ENCODE measurements around the gene SVOP.
"Not testable (repeated sequence)": the region's sequence is repeated elsewhere in the genome, so short reads cannot be mapped to it uniquely, and the experiment has no call there.

SVOP gene, protein sequence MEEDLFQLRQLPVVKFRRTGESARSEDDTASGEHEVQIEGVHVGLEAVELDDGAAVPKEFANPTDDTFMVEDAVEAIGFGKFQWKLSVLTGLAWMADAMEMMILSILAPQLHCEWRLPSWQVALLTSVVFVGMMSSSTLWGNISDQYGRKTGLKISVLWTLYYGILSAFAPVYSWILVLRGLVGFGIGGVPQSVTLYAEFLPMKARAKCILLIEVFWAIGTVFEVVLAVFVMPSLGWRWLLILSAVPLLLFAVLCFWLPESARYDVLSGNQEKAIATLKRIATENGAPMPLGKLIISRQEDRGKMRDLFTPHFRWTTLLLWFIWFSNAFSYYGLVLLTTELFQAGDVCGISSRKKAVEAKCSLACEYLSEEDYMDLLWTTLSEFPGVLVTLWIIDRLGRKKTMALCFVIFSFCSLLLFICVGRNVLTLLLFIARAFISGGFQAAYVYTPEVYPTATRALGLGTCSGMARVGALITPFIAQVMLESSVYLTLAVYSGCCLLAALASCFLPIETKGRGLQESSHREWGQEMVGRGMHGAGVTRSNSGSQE

DNA sequence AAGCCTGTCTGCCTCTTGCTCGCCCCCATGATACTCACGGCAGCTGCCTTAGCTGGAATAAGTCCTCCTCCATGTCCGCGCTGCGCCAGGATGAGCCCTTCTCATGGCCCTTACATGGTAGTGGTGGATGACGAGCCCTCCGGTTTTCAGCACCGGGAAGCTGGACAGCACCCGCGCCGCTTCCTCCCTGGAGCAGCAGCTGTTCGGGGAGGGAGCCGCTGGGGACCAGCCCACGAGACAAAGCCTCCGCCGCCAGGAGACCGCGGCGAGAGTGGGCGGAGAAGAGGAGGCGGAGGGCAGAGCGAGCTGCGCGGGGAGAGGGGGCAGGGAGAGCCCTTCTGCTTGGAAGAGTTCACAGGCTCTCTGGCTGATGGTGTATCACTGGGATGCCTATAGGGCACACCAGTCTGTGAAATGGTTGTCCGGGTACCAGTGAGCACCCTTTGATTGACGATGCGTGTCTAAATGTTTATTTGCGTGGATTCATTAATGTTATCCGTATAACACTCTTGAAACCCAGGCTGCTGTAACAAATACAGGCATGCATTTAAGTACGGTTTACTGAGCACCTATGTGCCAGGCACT, at the start of gene SVOP:
SVOP (minus strand) TSS at position 273 of the 585 bp plus-strand sequence; CDS start at position 73, 200 bp downstream.
- peak; percentile 98 for DNase-seq

DNA sequence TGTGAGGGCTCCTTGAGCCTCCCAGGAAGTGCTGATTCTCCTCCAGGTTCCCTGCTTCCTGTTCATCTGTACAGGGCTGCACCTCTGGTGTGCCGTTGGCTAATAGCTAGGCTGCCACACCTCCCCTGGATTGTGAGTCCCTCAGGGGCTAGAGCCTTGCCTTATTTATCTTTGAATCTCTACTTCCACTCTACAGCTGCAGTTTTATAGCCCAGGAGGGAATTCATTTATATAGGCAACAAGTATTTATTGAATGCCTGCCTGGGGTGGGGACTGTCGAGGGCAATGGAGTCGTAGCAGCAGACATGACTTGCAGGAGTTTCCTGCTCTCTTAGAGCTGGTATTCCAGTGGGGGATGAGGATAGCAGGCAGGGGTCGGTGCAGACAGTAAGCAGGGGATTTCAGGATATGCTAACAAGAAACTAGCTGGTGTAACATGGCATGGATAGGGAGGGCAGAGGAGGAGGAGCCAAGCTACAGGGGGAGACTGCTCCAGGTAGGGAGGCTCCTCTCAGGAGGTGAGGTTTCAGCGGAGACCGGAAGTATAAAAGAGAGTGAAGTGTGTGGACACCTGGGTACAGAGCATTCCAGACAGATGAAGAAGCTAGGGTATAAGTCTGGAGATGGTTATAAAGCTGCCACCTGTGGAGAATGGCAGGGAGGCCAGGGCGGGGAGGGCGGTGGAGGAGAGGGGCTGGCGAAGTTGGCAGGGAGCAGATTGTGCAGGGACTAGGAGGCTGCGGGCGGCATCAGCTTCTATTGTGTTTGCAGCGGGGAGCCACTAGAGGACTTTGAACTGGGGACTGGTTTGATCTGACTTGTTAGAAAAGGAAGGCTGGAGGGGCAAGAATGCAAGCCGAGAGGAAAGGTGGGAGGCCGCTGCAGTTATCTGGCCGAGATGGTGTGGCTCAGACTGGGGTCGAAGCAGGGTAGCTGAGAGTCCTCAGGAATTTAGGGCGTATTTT, 48.7 kb upstream of the SVOP start:
- DNase-seq, result no peak

DNA sequence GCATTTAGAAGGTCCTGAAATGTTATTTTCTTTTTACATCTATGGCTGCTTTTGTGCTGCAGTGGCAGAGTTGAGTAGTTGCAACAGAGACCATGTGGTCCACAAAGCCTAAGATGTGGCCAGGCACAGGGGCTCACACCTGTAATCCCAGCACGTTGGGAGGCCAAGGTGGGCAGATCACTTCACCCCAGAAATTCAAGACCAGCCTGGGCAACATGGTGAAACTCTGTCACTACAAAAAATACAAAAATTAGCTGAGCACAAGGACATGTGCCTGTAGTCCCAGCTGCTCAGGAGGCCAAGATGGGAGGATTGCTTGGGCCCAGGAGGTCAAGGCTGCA, 45.0 kb upstream of the SVOP start:
- no peak for DNase-seq

DNA sequence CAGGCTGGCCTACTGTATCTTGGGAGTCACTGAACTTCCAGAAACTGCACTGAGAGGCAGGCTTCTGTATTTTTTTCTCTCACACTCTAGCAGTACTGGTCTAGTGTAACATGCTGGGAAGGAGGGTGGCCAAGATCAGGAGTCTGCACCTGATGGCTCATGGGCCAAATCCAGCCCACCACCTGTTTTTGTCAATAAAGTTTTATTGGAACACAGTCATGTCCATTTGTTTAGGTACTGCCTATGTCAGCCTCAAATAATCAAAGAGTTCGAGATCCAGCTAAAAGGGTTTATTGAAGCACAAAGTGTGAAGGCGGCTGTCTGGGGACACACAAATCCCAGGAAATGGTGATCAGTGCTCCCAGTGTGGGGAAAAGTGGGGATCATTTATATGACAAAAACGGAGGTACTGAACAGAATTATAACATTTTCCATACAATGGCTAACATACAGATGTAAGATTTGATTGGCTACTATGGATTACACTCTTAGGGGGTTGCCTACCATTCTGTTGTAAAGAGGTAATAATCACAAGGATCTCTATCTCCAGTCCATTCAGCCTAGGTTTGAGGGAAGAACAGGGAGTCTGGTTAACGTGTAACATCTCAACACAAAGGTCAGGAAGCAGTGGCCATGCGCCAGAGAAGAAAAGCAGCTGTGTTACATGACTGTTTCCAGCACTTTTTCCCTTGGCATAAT, 44.4 kb upstream of the SVOP start:
- DNase-seq, result peak; percentile 78

DNA sequence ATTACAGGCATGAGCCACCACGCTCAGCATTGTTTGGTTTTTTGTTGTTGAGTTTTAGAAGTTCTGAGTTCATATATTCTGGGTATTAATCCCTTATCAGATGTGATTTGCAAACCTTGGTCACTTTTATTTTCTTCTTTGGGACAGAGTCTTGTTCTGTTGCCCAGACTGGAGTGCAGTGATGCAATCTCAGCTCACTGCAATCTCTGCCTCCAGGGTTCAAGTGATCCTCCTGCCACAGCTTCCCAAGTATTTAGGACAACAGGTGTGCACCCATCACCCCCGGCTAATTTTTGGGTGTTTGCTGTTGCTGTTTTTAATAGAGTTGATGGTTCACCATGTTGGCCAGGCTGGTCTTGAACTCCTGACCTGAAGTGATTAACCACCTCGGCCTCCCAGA, 43.3 kb upstream of the SVOP start:
- DNase-seq, result no peak

DNA sequence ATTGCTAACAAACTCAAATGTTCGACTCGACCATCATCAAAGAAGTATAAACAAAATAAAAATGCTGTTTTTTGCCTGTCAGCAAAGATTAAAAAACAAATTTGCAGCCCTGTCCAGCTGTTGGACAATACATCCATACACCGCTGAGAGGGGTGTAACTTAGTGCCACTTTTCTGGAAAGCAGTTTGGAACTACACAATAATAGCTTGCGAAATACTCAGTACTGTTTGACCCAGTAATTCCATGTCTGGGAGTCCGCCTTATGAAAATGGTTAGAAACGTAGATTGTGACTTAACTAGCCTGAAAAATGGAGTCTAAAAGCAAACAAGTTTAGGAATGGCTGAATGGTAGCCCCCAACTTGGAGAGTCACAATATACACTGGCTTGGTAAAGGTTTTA, 37.9 kb upstream of the SVOP start:
- DNase-seq, result no peak

DNA sequence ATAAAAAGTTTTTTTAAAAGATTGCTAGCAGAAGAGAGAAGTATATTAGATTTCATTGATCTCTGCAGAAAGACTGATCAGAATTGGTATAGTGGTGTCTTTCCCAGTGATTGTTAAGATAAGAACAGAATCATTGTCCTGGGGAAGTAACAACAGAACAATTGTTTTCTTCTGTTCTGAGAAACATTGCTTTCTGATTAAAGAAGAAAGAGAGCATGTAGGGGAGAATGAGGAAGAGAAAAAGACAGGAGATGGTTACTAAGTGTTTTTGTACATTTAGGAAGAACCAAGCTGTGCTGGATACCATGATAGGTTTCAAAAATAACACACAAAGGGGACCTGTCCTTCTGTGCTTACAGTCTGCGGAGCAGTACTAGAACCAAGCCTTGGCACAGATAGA, 36.5 kb upstream of the SVOP start:
- DNase-seq, result no peak

DNA sequence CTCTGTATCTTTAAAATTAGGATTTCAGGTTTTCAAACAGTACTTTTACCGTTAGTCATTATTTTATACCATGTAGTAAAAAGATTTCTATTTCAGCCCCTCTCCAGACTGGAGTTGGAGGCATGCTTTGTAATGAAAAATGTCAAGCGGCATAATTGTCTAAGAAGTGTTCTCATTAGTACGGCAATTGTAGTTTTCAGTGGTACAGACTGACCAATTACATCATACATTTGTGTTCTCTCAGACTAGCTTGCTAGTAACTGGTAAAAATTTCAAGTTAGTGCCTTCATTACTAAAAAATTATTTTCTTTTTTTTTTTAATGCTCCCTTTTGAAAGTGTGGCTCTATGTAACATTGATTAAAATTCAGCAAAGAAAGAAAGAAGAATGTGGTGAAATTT, 36.0 kb upstream of the SVOP start:
- DNase-seq, result no peak

DNA sequence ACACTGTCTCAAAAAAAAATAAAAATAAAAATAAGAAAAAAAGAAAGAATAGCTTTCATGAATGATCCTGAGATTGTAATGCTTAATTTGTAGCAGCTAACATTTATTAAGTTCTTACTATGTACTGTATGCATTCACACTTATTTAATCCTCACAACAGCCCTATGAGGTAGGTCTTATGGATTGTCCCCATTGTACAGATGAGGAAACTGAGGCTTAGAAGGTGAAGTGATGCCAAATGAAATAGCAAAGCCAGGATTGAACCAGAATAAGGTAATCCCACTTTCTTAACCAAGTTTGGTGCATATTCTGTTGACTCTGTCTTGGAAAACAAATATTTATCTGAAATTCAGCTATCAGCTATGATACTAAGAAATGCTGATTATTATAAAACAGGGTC, 33.7 kb upstream of the SVOP start:
- no peak for DNase-seq

DNA sequence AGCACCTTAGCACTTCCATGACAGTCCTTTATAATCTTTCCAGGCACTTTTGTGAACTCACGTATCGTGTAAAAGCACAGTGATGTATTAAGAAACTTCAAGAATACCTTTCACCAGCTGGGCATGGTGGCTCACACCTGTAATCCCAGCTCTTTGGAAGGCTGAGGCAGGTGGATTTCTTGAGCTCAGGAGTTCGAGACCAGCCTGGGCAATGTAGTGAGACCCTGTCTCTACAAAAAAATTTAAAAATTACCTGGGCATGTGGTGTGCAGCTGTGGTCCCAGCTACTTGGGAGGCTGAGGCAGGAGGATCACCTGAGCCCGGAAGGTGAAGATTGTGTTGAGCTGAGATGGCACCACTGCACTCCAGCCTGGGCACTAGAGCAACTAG, 33.3 kb upstream of the SVOP start:
- DNase-seq, result not testable (repeated sequence)

DNA sequence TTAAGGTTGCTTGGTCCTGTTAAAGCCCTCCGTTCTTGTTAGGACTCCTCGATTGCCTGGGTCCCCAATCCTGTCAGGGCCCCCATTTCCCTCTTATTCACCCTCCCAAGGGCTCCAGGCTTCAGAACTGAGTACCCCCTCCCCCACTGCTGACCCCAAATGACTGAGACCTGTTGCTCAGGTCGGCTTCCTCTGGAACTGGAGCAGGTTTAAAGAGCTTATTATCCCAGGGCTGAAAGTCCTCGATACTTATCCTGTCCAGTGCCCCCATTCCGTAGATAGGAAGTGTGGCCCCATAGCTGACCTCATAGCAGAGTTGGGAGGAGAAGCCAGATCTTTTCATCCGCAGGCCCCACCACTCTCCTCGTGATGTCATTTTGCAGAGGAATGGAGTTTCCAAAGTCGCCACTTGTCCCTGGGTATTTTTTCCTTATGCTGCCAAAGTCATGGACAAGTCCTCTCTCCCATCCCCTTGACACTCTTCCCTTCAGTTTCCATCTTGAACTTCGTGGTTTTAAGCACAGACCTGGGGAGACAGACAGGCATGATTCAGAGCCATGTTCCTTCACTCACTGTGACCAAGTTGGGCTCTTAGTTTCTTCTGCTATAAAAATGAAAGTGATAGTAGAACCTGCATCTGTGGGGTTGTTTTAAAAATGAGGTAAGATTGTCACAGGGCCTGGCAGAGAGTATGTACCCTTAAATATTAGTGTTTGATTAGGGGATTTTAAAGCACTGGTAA, 32.7 kb upstream of the SVOP start:
- no peak for DNase-seq

DNA sequence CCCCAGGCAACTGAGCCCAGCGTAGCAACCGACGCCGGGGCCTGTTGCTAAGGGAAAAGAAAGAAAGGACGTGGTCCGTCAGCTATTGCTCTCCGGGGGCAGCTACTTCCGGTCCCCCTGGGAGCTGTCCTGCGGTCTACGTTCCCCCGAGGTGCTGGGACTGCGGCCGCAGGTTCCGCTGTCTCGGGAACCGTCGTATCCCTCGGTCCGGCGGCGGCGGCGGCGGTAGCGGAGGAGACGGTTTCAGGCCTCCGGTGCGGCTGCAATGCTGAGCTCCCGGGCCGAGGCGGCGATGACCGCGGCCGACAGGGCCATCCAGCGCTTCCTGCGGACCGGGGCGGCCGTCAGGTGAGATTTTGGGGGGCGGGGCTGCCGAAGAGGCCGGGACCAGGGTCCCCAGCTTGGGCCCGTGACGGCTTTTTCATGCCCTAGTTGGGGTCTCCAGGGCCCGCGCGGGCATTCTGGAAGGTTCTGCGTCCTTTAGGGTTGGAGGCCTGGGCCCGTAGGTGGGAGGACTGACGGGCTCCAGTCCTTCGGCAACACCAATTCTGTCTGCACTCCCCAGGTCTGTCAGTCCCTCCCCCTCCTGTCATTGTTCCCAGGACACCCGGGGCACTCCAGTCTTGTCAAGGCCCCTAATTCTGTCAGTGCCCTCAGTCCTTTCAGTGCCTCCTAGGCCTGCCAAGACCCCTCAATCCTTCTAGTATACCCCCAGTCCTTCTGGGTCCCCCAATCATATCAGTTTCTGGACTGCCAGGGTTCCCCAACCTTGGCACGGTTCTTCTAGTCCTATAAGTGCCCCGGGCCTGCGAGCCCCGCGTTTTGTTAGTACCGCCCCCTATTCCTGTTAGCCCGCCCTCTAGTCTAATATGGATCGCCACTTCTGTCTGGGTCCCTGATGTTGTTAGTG, 31.8 kb upstream of the SVOP start, which contains the start of gene USP30:
USP30 (plus strand) TSS at position 163 of the 910 bp plus-strand sequence; CDS start at position 266, 103 bp downstream.
- DNase-seq, result peak; percentile 96

DNA sequence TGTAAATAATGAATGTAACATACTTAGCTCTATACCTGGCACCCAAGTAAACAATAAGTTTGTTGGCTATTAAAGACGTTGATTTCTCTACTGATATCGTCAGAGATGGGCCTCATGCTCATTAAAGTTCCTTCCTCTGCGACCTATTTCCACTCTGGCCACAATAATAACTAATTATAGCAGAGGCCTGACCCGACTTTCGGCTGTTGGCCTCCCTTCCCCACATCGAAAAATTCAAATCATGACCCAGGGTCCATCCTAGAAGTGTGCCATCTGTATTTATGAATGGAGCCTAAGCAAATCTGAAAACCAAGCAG, 31.2 kb upstream of the SVOP start:
- DNase-seq, result no peak

DNA sequence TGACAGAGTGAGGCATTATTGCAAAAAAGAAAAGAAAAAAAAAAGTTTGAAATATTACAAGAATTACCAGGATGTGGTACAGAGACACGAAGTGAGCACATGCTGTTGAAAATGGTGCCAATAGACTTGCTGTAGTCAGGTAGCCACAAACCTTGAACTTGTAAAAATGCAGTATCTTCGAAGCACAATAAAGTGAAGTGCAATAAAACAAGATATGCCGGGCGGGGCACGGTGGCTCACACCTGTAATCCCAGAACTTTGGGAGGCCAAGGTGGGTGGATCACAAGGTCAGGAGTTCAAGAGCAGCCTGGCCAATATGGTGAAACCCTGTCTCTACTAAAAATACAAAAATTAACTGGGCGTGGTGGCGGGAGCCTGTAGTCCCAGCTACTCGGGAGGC, 28.9 kb upstream of the SVOP start:
- not testable (repeated sequence) for DNase-seq

DNA sequence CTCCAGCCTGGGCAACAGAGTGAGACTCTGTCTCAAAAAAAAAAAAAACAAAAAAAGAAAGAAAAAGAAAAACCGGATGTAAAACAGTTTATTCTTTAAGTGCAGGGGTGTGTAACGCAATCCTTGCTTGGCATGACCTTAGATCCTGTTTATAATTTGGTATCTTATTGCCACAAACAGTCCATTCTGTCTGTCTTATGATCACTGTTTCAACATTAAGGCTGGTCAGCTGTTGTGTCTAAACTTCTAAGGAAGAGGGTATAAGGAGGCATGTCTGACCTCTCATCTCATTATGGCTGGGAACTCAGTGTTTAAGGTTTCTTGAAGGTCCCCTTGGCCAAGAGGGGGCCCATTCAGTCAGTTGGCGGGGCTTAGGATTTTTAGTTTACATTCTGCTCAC, 27.8 kb upstream of the SVOP start:
- not testable (repeated sequence) for DNase-seq

DNA sequence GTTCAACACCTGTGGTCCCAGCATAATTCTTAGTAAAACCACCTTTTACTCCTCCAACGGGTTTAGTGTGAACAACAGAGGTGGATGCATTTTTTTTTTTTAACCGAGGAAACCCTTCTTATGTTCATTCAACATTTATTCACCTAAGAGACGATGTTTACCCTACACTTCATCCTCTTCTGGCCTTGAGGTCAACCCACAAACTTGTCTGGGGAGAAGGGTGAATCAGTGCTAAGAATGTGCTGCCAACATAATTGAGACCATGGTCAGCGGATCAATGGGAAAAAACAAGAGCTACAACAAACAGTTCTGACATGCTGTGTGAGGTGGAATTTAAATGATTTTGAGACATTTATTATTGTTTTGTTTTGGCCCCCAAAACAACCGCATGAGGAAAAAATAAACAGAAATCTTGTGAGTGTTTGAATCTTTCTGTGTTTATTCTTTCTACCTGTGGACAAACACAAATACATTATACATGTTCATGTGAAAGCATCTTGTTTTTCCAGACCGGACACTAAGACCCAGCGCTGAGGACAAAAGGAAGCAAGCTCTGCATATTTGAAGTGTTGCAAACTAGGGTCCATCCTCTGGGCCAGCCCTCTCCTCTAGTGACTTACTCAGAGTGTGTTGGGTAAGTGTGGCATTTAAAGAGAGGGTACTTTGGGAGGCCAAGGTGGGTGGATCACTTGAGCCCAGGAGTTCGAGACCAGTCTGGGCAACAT, 26.4 kb upstream of the SVOP start:
- DNase-seq, result no peak

DNA sequence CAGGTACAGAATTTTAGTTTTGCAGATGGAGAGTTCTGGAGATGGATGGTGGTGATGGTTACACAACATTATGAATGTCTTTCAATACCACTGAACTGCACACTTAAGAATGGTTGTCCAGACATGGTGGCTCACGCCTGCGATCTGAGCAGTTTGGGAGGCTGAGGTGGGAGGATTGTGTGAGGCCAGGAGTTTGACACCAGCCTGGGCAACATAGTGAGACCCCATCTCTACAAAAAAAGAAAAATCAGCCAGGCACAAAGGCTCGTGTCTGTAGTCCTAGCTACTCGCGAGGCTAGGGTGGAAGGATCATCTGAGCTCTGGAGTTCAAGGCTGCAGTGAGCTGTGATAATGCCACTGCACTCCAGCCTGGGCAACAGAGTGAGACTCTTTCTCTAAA, 23.4 kb upstream of the SVOP start:
- DNase-seq, result no peak

DNA sequence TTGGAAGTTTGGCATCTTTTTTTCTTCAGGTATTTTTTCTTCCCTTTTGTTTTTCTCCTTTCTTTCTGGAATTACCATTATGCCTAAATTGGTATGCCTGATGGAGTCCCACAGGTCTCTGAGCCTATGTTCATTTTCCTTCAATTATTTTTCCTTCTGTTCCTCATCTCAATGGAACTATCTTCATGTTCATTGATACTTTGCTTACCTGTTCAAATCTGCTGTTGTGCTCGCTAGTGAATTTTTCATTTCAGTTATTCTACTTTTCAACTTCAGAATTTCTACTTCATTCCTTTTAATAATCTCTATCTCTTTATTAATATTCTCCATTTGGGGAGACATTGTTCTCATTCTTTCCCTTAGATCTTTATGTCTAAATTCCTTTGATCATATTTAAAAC, 16.1 kb upstream of the SVOP start:
- DNase-seq, result no peak

DNA sequence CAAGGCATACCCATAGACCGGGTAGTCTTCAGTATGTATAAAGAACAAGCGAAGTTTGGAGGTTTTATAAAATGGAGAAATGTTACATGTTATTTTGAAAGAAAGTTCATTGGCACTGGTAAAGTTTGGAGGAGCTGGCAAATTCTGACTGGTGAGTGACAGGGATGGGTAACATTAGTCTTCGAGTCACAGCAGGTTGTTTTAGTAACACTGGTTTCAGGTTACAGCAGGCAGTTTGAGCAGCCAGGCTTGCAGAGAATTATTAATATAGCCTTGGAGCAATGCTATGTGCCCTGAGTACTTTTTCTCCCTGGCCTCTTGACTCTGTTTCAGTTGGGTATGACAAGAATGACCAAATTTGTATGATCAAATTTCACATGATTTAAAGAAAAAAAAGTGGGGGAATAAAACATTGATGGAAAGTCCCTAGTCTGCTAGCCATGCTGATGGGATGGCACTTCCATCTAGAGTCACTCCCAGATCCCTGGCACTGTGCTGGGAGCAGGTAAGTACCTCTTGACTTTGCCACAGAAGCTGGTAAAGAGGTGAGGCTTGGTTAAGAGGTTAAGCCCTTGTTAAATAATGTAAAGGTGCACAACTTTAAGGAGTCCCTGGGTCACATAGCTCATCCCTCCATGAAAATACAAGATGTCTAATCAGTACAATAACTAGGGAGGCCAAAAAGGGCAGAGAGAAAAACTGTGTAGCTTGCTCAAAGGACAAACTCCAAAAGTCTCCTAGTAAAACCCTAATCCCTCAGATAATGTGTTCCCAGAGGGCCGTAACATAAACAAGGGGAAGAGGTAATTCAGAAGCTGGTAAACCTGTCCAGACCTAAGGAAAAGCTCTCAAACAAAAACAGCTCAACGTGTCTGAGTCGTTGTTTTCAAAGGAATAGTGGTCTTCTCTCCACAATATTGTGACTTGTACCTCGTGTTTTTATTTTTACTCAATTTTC, 12.7 kb upstream of the SVOP start:
- DNase-seq, result peak; percentile 67

Data from DMS53 (cell line).